GM18517 (cell line): ENCODE measurements around the gene CABCOCO1.
"Not testable (repeated sequence)": the region's sequence is repeated elsewhere in the genome, so short reads cannot be mapped to it uniquely, and the experiment has no call there.

ENCODE experiments used
- ATAC-seq: cut with Tn5 transposase; IDR thresholded peaks from one replicate; pipeline ENCODE4 v1.9.1; 2021; ENCODE audit warnings: mild to moderate bottlenecking, moderate library complexity; ENCODE audit not compliant: unreplicated experiment

CABCOCO1 gene

GRCh38 chr10:61705022-61705613 lies 42.4 kb downstream of the CABCOCO1 start:
- ATAC-seq: no peak

DNA sequence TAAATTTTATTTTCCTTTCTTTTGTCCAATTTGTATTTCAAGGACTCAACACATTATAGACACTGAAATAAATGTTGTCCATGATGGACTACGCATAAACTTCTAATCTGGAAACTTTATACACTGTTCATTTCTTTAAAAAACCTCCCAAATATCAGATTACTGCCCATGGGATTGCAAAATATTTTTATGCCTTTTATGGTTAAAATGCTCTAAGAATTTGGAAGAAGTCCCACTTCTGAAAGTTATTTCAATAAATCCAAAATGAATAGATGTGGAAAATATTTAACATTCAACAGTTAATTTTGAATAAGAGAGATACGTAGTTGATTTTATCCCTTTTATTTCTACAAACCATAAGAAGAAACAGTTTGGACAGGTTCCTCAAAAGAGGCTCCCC lies 46.1 kb downstream of the CABCOCO1 start:
- ATAC-seq: no peak

DNA sequence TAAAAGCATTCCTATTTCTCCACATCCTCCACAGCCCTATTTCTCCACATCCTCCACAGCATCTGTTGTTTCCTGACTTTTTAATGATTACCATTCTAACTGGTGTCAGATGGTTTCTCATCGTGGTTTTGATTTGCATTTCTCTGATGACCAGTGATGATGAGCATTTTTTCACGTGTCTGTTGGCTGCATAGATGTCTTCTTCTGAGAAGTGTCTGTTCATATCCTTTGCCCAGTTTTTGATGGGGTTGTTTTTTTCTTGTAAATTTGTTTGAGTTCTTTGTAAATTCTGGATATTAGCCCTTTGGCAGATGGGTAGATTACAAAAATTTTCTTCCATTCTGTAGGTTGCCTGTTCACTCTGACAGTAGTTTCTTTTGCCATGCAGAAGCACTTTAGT lies 49.4 kb downstream of the CABCOCO1 start:
- ATAC-seq: not testable (repeated sequence)

GRCh38 chr10:61719475-61719874 lies 56.7 kb downstream of the CABCOCO1 start:
- ATAC-seq: not testable (repeated sequence)

GRCh38 chr10:61719906-61720305 lies 57.2 kb downstream of the CABCOCO1 start:
- no peak for ATAC-seq

GRCh38 chr10:61721431-61721830 lies 58.7 kb downstream of the CABCOCO1 start:
- no peak for ATAC-seq

- ATAC-seq: not testable (repeated sequence)
Measured at GRCh38 chr10:61725221-61725620, 62.5 kb downstream of the CABCOCO1 start.

DNA sequence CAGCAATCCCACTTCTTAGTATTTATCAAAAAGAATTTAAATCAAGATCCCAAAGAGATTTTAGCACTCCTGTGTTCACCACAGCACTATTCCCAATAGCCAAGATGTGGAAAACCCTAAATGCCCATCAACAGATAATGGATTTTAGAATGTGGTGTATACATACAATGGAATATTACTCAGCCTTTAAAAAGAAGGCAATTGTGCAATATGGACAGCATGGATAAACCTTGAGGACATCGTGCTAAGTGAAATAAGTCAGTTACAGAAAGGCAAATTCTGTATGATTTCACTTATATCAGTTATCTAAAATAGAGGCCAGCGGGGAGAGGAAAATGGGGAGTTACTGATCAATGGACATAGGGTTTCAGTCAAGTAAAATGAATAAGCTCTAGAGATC lies 66.9 kb downstream of the CABCOCO1 start:
- ATAC-seq: no peak

DNA sequence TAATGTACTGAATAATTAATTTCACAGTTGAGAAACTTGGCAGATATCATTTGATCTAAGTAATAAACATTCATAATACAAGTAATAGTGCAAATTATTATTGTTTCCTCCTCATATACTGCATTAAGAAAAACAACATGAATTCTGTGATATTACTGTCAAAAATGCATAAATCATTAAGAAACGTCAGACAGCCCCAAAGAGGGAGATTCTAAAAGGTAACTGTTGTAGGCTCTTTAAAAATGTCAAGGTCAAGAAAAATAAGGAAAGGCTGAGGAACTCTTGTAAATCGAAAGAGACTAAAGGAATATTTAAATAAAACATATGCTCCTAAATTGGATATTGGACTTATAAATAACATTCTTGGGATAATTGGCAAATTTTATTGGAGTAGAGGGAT lies 67.9 kb downstream of the CABCOCO1 start:
- ATAC-seq: no peak

DNA sequence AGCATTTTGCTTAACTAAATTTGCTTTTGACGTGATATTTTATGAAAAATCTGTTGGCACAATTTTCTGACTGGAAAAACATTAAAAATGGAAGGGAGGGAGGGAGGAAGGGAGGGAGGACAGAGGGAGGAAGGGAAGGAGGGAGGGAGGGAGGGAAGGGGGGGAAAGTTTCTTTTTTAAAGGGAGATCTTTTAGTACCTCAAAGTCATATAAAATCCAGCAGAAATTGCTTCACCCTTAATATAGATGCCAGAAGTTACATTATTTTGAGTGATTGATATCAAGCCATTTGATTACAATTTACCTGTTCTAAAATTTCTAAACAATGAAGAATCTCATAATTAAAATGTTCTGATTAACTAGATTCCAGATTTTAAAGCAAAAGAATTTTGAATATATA lies 68.9 kb downstream of the CABCOCO1 start:
- ATAC-seq: no peak

DNA sequence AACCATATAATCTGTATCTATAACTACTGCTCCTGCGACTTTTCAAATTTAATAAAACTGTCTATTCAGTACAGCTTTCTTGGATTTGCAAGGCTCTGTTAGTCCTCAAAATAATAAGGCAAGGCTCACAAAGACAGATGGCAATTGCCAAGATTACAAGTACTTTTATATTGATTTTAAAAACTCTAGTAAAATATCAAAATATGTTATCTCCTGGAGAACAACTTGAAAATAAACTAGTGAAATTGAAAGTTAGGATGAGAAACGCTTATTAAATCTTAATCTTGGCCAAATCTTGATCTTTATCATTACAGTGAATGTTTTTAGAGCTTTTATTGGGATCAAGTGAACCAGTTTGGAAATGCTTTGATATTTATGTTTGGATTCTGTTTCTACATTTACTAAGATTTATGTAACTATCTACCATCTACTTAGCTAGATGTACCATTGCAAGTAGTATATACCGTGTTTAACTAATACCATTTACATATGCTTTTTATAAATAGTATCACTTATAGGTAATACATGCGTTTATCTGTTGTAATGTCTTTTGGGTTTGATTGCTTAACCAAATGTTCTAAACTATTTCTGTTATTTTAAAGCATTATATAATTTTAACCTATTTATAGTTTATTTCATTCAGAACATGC lies 70.0 kb downstream of the CABCOCO1 start:
- ATAC-seq: no peak

- ATAC-seq: no peak
Measured at GRCh38 chr10:61733358-61733940, 70.7 kb downstream of the CABCOCO1 start.

DNA sequence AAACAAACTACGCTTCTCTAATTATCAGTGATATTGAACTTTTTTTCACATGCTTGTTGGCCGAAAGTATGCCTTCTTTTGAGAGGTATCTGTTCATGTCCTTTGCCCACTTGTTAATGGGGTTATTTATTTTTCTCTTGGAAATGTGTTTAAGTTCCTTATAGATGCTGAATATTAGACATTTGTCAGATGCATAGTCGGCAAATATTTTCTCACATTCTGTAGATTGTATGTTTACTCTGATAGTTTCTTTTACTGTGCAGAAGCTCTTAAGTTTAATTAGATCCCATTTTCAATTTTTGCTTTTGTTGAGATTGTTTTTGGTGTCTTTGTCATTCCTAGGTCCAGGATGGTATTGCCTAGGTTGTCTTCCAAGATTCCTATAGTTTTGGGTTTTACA lies 73.2 kb downstream of the CABCOCO1 start:
- no peak for ATAC-seq

DNA sequence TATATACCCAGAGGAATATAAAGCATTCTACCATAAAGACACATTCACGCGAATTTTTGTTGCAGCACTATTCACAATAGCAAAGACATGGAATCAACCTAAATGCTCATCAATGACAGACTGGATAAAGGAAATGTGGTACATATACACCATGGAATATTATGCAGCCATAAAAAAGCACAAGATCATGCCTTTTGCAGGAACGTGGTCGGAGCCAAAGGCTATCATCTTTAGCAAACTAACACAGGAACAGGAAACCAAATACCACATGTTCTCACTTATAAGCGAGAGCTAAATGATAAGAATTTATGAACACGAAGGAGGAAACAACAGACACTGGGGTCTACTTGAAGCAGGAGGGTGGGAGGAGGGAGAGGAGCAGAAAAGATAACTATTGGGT lies 74.7 kb downstream of the CABCOCO1 start:
- ATAC-seq: not testable (repeated sequence)

GRCh38 chr10:61742812-61743211 lies 80.1 kb downstream of the CABCOCO1 start:
- no peak for ATAC-seq

DNA sequence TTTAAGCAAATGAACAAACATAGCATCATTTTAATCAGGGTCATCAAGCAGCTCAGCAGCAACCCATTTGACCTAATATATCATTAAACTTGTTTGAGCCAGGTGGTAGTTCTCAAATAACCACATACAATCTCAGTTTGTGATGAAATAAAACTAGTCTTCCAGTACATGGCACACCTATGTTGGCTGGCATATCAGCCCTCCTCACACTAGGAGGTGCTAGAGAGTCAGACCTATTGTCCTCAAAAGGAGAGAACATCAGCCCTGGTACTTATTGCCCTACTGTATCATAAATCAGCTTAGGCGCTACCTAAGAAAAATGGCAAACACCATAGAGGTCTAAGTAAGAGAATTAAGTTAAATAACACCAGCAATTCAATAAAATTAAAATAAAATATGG lies 81.7 kb downstream of the CABCOCO1 start:
- no peak for ATAC-seq

GRCh38 chr10:61746377-61746776 lies 83.6 kb downstream of the CABCOCO1 start:
- ATAC-seq: no peak

DNA sequence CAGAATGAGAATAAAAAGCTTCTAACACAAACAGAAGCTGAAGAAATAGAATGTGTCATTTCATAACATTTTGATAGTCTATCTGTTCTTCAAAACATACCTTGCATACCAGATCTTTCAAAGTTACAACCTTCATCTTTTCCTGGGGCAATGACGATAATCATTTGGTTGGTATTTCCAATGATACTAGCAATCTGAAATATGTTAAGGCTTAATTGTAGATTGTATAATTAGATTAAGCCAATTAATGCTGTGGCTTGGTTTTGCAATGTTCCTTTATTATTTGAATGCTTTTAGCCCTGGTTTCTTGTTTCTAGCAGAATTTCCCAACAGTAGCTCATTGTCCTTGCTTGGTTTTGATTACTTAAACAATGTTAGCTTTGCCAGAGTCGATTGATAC lies 84.6 kb downstream of the CABCOCO1 start:
- no peak for ATAC-seq

DNA sequence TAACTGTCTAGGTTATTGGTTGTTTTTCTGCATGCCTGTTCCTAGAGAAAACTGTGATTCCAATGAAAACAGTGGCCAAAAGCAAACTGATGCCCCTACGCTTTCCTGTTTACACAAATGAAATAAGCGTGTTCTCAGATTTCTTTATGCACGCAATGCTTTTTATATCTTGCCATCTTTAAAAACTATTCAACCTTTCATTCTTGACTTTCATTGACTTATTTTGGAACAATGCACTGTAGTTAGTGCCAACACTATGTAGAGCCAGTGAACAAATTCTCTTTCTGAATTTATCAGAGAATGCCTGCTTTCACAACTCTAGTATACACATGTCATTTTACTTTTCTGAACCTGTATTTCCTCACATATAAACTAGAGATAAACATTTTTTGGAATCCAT lies 86.6 kb downstream of the CABCOCO1 start:
- no peak for ATAC-seq

- ATAC-seq: peak; percentile 73
Measured at GRCh38 chr10:61750943-61751471, 88.3 kb downstream of the CABCOCO1 start.

- peak; percentile 4 for ATAC-seq
Measured at GRCh38 chr10:61751599-61751998, 88.9 kb downstream of the CABCOCO1 start.
